Measurements from ENCODE around the gene SERPINA10.
A peak's percentile ranks its signal among the peaks of the same experiment; 100 is the strongest.

The SERPINA10 gene, protein sequence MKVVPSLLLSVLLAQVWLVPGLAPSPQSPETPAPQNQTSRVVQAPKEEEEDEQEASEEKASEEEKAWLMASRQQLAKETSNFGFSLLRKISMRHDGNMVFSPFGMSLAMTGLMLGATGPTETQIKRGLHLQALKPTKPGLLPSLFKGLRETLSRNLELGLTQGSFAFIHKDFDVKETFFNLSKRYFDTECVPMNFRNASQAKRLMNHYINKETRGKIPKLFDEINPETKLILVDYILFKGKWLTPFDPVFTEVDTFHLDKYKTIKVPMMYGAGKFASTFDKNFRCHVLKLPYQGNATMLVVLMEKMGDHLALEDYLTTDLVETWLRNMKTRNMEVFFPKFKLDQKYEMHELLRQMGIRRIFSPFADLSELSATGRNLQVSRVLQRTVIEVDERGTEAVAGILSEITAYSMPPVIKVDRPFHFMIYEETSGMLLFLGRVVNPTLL

DNA sequence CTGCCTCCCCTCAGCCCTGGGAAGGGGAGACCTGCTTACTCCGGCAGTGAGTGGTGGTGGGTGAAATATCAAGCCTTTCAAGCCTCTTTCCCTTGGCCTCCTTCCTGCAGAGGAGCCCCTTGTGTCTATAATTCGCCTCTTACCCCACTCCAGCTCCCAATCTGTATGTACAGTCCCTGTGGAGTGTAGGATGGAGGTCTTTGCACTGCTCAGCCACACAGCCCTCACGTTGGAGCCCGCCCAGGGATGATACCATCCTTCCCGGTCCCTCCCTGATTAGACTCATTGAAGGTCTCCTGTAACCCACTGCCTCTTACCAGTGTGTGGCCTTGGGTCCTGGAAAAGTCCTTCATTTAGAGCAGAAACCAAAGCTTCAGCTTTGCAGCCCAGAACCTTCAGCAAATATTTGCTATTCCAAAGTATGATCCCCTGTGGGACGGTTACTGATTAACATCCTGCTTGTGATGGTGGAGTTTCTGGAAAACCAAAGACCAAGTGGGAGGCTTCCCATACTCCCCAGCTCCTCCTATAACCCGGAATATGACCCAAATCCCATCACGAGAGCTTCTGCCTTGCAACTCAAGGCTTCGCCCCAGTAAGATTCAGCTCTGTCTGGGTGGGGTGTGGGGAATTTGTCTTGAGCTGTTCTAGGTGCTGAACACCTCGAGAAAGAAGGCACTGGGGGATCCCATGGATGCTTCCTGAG lies at the start of gene SERPINA10:
TSS of gene SERPINA10 (minus strand) at position 397 of the 706 bp plus-strand sequence. CDS start 2,675 bp downstream, outside the sequence.
- no peak for TF ChIP-seq JUND (IDR thresholded peaks at IDR 0.05; ENCODE audit: low read depth)
- in situ Hi-C loops (cut with HindIII; ENCODE audit: low pct_unique_long_range_greater_than_20kb, low sequenced_read_pairs), result no loop called here
- peak; percentile 20 to 72 for DNase-seq (ENCODE audit: low read depth in 1 of 2, low spot score in 1 of 2)

GRCh38 chr14:94342334-94342934 lies 49.4 kb upstream of the SERPINA10 start:
- DNase-seq (ENCODE audit: low read depth in 1 of 2, low spot score in 1 of 2), result peak in 1 of 2 experiments; percentile 93
- TF ChIP-seq JUND (IDR thresholded peaks at IDR 0.05; ENCODE audit: low read depth), result no peak
- in situ Hi-C loops (cut with HindIII; ENCODE audit: low pct_unique_long_range_greater_than_20kb, low sequenced_read_pairs), result no loop called here

DNA sequence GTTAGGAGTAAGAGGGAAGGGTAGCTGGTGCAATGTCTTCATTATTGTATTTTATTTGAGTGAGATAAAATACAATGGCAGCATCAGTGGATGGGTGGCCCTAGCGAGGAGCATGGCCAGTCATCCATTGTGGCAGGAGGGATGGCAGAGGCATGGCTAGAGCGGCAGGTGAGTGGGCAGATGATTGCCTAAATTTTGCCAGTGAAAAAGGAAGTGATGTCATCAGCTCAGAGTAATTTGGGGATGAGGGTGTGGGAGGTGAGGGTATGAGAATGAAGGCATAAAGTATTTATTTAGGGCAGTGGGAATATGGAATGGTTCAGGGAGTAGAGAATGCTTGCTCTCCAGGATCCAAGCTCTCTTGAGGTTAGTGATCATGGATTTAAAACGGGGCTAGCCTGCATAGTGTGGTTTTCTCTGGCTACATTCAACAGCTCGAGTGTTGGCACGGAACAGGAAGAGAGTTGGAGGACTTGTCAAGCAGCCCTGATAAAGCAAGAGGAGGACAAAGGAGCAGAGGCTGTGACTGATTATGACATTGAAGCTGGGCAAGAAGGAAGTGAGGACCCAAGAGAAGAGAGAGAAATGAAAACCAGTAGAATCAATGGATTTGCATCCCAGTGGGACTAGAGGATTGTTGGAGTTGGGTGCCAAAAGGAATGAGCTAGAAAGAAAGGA lies 48.7 kb upstream of the SERPINA10 start:
- no peak for TF ChIP-seq JUND (IDR thresholded peaks at IDR 0.05; ENCODE audit: low read depth)
- in situ Hi-C loops (cut with HindIII; ENCODE audit: low pct_unique_long_range_greater_than_20kb, low sequenced_read_pairs), result no loop called here
- DNase-seq (ENCODE audit: low read depth in 1 of 2, low spot score in 1 of 2), result no peak

GRCh38 chr14:94340533-94340932 lies 47.5 kb upstream of the SERPINA10 start:
- in situ Hi-C loops (cut with HindIII; ENCODE audit: low pct_unique_long_range_greater_than_20kb, low sequenced_read_pairs), result no loop called here
- peak; percentile 94; the same call in 1 of the 2 replicates for TF ChIP-seq JUND (IDR thresholded peaks at IDR 0.05; ENCODE audit: low read depth)
- DNase-seq (ENCODE audit: low read depth in 1 of 2, low spot score in 1 of 2), result peak in 1 of 2 experiments; percentile 97

- DNase-seq (ENCODE audit: low read depth in 1 of 2, low spot score in 1 of 2), result no peak
- no peak for TF ChIP-seq JUND (IDR thresholded peaks at IDR 0.05; ENCODE audit: low read depth)
These were observed 45.0 kb upstream of the SERPINA10 start for GRCh38 chr14:94338023-94338422.

DNA sequence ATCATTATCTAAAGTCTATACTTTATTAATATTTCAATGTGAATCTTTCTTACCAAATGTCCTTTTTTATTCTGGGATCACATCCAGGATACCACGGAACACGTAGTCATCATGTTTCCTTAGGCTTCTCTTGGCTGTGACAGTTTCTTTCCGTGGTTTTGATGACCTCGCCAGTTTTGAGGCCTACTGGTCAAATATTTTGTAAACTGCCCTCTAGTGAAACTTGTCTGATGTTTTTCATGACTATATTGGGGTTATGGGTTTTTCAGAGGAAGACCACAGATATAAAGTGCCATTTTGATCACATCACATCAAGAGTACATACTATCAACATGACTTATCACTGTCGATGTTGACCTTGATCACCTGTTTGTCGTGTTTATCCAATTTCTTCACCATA lies 44.2 kb upstream of the SERPINA10 start:
- peak; percentile 66; the same call in 1 of the 2 replicates for TF ChIP-seq JUND (IDR thresholded peaks at IDR 0.05; ENCODE audit: low read depth)
- DNase-seq (ENCODE audit: low read depth in 1 of 2, low spot score in 1 of 2), result peak in 1 of 2 experiments; percentile 75
- in situ Hi-C loops (cut with HindIII; ENCODE audit: low pct_unique_long_range_greater_than_20kb, low sequenced_read_pairs), result no loop called here

More at GRCh38 chr14:94338023-94338422, 45.0 kb upstream of the SERPINA10 start:
- in situ Hi-C loops (cut with HindIII; ENCODE audit: low pct_unique_long_range_greater_than_20kb, low sequenced_read_pairs), result no loop called here

DNA sequence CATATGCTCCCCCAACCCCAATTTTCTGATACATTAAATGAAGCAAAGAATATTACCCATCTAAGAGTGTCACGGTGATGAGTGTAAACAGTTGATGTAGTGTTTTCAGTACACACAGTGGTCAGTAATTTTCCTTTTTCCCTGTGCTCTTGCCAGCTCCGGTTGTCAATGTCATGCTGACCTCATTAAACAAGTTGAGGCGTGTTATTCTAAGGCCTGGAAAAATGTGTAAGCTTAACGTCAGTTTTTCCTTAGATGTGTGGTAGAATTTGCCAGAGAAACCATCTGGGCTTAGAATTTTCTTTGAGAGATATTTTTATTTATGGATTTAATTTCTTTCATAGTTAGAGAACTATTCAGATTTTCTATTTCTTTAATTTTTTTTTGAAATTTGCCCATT lies 41.8 kb upstream of the SERPINA10 start:
- TF ChIP-seq JUND (IDR thresholded peaks at IDR 0.05; ENCODE audit: low read depth), result peak; percentile 92
- in situ Hi-C loops (cut with HindIII; ENCODE audit: low pct_unique_long_range_greater_than_20kb, low sequenced_read_pairs), result no loop called here
- peak in 1 of 2 experiments; percentile 100 for DNase-seq (ENCODE audit: low read depth in 1 of 2, low spot score in 1 of 2)

DNA sequence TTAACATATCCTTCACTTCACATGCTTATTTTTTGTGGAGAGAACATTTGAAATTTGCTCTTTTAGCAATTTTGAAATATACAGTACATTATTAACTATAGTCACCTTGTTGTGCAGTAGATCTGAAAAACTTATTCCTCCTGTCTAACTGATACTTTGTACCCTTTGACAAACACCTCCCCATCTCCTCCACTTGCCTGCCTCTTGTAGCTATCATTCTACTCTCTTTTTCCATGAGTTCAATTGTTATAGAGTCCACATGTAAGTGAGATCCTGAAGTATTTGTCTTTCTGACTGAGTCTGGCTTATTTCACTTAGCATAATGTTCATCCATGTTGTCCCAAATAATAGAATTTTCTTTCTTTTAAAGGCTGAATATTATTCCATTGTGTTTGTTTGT lies 39.5 kb upstream of the SERPINA10 start:
- in situ Hi-C loops (cut with HindIII; ENCODE audit: low pct_unique_long_range_greater_than_20kb, low sequenced_read_pairs), result no loop called here
- no peak for TF ChIP-seq JUND (IDR thresholded peaks at IDR 0.05; ENCODE audit: low read depth)
- DNase-seq (ENCODE audit: low read depth in 1 of 2, low spot score in 1 of 2), result no peak

GRCh38 chr14:94332063-94332583 lies 39.1 kb upstream of the SERPINA10 start:
- in situ Hi-C loops (cut with HindIII; ENCODE audit: low pct_unique_long_range_greater_than_20kb, low sequenced_read_pairs), result no loop called here
- no peak for DNase-seq (ENCODE audit: low read depth in 1 of 2, low spot score in 1 of 2)
- no peak for TF ChIP-seq JUND (IDR thresholded peaks at IDR 0.05; ENCODE audit: low read depth)

- peak in 1 of 2 experiments; percentile 68 for DNase-seq (ENCODE audit: low read depth in 1 of 2, low spot score in 1 of 2)
- no peak for TF ChIP-seq JUND (IDR thresholded peaks at IDR 0.05; ENCODE audit: low read depth)
- in situ Hi-C loops (cut with HindIII; ENCODE audit: low pct_unique_long_range_greater_than_20kb, low sequenced_read_pairs), result no loop called here
These were observed 38.4 kb upstream of the SERPINA10 start for GRCh38 chr14:94331462-94331861.

GRCh38 chr14:94330857-94331256 lies 37.8 kb upstream of the SERPINA10 start:
- DNase-seq (ENCODE audit: low read depth in 1 of 2, low spot score in 1 of 2), result peak in 1 of 2 experiments; percentile 99
- peak; percentile 73; the same call in 1 of the 2 replicates for TF ChIP-seq JUND (IDR thresholded peaks at IDR 0.05; ENCODE audit: low read depth)
- in situ Hi-C loops (cut with HindIII; ENCODE audit: low pct_unique_long_range_greater_than_20kb, low sequenced_read_pairs), result no loop called here

DNA sequence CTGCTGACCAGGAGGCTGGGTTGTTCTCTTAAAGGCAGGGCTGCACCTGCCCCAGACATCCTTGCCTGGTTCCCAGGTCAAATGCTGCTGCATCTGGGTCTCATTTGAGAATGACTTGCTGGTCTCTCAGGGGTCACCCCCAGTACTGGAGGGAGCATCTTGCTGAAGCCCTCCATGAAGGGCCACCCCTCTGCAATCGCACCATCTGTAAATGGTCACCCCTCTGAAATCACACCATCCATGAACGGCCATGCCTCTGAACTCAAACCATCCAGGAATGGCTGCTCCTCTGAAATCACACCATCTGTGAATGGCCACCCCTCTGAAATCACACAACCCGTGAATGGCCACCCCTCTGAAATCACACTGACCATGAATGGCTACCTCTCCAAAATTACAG lies 37.4 kb upstream of the SERPINA10 start:
- TF ChIP-seq JUND (IDR thresholded peaks at IDR 0.05; ENCODE audit: low read depth), result no peak
- no peak for DNase-seq (ENCODE audit: low read depth in 1 of 2, low spot score in 1 of 2)
- in situ Hi-C loops (cut with HindIII; ENCODE audit: low pct_unique_long_range_greater_than_20kb, low sequenced_read_pairs), result no loop called here
